Fibroblast of peridontal ligament (primary cell): Measurements from ENCODE around the gene ITGBL1.
A peak's percentile ranks its signal among the peaks of the same experiment; 100 is the strongest.
"Not testable (repeated sequence)": the region's sequence is repeated elsewhere in the genome, so short reads cannot be mapped to it uniquely, and the experiment has no call there.

ENCODE experiments used
- DNase-seq: peaks from one replicate; pipeline ENCODE4 v3.0.0-alpha.2; 2010; ENCODE audit errors: extremely low read depth

The ITGBL1 gene

DNA sequence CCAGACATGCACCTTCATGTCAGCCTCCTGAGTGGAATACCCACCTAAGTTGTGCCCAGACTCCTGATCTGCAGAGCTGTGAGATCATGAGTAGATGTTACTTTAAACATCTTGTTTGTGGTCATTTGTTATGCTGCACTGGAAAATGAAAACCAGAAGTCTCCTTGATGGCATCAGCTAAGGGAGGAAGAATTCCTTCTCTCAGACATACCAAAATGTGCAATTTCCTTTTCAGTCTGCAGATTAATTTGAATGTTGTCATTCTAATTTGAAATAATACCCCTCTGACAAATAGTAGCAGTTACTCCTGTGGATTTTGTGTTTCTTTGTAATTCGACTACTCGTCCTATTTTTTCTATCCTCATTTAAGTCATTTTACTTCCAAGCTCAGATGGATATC is 59.3 kb downstream of the ITGBL1 start:
- peak; percentile 76 for DNase-seq

DNA sequence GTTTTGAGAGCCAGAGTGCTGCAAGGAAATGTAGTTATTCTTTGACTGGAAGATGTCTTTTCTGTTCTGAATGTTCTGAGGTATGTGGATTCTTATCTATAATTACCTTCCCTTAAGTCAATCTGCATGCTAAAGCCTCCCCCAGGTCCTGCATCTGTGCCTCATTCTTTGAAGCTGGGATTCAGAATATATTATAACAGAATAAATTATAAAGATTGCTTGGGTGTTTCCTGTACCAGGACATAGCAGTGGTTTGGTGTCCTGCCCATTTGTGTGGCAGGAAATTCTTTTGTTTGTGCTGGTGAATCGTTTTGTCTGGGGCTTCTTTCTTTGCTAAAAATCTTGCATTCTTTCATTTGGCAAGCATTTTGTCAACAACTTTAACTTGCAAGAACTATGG is 60.2 kb downstream of the ITGBL1 start:
- DNase-seq: peak; percentile 44

DNA sequence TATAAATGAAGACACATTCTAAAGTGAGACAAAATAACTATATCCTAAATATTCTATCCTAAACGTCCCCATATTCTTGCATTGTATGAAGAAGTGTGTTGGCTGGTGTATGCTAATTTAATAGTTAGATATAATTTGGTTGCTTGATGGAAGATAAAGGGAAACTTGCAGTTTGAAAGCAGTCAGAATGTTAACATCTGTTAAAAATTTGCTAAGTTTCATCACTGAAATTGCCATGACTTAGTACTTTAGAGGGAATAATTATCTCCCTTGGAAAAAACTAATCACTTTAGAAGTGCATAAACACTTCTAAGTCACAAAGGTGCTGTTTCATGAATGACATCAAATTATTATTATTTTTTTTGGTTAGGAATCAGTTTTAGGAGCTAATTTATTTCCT is 61.6 kb downstream of the ITGBL1 start:
- DNase-seq: no peak

DNA sequence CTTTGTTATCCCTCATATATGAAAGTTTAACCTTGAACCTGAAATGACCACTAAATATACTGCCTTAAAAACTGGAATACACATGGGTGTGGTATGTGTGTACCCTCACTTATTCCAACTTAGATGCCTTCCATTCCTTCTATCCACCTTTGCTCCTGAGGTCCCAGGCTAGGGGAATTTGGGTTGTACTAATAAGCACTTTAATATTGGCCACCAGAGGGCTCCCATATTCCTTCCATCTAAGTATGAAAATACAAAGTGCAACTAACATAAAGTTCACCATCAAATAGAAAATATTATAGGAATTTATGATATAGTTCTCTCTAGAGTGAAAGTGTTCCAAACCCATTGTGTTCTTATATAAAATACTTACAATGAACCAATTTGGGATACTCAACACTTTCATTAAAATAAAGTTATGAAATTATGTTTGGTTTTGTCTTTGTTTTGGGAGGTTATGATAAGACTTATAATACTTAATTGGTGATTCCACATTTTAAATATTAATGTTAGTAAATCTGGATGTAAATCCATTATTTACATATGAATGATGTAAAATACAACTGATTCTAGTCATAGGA is 62.3 kb downstream of the ITGBL1 start:
- DNase-seq: peak; percentile 83

DNA sequence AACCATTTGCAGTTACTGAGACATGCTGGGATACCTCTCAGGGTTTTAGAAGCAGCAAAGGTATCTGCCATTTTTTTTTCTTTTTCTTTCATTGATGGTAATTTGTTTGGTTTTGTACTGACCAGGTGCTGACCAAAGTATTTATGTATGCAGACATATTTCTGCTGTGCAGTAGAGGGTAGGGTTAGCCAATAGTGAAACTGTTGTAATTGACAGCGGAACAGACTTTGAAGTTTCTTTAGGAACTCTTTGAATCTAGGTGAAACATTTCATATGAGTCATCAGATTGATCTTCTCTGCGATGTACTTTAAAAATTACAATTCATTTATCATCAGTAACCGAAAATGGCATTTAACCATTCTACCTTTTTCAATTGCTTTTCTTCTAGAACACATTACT is 63.0 kb downstream of the ITGBL1 start:
- no peak for DNase-seq

DNA sequence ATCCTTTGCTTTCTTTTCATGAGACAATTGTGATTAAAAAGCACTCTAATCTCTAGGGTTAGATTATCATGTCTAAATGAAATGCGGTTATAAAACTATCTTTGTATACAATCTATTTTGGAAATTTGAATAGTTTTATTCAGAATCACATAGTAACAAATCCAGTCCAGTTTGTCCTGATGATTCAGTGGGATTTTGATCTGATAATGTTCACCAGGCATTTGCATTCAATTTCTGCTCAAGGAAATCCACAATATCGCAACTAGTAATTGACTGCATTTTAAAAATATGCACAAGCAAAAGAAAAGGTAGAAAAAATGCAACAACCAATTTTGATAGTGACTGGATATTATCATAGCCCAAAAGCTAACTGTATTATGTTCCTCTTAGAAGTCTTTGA is 63.8 kb downstream of the ITGBL1 start:
- DNase-seq: no peak

DNA sequence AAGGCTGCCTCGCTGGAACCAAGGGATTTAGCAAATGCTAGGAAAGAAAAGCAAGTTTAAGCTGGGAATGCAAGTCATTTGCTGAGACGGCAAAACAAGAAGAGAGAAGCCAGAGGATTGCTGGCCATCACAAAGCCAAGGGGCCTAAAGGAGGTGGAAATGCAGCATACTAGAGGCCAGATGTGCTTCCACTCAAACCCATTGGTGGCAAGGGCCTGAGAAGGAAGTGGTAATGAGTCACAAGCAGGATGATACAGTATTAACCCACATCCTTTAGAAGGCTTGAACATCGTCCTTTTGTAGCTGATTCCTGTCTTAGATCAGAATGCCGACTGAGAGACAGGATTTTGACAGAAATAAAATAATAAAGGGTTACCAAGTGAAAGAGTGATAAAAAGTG is 68.2 kb downstream of the ITGBL1 start:
- DNase-seq: peak; percentile 67

DNA sequence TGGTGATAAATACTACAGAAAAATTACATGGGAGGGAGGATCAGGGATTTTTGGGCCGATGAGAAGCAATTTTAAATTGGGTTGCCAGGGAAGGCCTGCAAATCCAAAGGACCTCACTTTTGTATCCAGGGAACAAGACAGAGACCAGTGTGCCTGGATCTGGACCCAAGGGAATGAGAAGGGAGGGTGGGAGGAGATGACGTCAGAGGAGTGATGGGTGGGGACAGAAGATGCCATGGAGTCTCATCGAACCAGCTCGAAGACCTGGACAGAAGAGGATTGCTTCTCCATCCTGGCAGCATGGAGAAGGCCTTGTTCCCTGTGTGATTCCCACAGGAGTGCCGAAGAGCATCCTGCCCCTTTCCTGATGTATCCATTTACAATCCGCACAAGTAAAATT is 68.9 kb downstream of the ITGBL1 start:
- no peak for DNase-seq

DNA sequence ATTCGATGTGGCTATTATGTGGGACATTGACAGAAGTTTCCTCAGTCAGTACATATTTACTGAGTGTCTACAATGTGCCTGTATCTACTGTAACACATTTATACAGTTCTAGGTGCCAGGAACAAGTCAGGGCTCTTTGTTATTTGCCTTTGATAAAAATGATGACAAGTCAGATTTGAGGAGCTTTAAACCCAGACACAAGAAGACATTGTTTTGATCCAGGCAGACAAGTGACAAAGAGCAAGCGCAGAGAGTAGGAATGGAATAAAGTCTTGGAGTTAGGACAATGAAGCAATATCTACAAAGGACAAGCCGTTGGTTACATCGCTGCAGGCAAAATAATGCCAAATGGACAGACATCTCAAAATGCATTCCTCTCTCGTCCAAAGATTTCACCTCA is 70.1 kb downstream of the ITGBL1 start:
- DNase-seq: no peak

DNA sequence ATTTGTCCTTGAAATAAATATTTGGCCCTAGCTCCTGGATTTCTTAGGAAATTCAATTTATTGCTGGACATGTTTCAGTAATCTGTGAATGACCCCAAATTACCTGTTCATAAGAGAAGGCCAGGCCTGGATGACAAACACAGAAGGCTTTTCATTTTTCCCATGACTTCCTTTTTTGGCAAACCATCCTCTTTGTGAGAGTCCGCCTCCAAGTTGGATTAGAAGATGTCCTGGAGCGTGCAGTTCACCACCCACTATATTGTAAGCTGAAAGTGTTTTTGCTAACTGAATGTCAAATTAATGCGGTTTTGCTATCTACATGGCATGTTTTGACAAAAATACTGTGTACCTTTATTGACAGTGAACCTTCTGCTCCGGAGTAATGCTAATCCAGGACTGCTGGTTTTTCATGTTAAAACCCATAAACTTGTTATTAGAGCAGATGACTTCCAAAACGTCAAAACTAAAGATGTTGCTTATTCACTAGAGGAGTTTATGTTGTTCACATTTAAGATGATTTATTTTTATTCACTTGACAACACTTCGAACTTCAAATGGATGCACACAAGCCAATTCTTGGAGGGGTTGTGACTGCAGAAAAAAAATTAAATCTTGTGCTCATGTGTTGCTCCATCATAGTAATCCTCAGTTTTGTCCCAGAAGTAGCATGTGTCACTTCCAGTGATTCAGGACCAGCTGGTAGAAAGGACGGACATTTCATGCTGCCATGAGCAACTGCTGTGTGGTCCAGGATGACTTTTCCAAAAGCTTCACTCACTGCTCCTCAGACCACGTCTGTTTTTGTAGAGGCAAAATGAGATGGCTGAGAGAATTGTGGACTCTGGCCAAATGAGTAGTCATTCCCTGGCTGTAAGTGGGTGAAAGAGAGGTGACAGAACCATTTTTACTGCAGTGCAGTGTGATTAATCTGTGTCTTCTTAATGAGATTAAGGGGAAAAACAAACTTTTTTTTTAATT is 71.0 kb downstream of the ITGBL1 start:
- peak; percentile 78 for DNase-seq

DNA sequence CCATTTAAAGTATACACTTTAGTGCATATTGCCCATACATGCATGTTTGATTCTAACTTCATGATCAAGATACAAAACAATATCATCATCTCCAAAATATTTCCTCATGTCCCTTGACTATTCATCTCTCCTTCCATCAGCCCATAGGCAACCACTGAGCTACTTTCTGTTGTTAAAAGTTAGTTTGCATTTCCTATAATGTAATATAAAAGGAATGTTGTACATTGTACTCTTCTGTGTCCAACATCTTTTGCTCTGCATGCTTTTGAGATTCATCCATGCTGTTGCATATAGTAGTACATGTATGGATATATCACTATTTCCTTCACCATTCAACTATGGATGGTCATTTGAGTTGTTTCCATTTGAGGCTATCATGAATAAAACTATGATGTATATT is 74.7 kb downstream of the ITGBL1 start:
- DNase-seq: no peak

DNA sequence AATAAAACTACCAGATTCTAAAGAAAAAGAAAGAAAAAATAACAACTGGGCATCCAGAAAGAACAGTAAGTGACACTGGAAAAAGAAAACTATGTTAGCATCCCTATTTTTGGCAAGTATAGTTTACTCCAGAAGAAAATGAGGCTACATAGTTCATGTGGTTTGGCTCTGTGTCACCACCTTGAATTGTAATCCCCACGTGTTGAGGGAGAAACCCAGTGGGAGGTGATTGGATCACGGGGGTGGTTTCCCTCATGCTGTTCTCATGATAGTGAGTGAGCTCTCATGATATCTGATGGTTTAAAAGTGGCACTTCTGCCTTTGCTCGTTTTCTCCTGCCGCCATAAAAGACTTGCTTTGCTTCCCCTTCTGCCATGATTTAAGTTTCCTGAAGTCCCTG is 76.9 kb downstream of the ITGBL1 start:
- peak; percentile 93 for DNase-seq

DNA sequence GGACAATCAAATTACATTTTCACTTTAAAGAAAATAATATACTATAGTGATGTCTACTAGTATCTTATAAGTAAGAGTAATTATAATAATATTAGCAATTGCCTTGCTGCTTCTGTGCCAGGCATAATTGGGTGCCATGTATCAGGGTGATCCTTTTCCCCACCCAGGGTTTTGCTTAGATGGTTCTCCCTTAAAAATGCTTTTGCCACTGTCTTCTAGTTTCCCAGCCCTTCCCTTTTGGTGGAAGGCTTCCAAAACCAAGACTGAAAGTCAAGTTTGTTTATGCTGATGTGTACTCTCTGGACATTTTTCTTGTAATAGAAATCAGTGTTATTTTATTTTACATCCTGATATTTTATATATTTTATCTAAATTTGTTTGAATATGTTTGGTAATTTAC is 77.8 kb downstream of the ITGBL1 start:
- DNase-seq: peak; percentile 73

DNA sequence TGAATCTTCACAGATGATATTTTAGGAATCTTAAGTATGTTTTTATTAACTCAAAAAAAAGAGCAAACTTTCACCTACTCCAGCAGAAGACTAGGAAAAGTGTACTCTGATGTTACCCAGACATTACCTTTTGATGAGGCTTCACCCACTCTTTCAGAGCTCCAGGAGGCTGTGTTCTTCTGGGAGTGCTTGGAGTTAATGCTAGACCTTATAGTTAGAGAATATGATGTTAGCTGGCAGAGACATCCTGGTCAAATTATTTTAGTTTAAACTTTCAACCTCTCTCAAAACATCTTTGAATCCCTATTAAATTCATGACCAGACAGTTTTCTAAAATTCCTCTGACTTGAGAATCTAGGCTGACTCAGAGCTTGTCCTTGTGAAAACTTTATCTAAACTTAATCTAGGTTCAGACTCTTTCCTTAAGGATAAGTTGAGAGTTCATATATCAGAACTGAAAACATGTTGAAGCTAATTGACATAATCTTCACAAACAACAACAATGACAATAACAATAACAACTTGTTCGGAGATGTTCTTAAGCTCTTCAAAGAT is 82.8 kb downstream of the ITGBL1 start:
- peak; percentile 66 for DNase-seq

DNA sequence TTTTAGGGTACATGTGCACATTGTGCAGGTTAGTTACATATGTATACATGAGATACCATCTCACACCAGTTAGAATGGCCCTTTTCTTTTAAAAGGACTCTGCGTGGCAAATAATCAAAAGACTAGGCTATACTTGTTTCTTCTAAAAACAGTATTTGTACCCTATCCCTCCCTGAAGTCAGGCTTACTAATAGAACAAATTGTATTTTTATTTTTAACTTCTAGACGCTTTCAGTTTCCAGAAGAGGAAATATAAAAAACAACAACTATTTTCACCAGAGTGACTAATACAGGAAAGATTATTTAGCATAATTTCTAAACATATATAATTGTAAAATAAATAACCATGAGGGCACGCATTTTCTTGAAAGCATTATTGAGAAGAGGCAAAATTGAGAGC is 83.6 kb downstream of the ITGBL1 start:
- no peak for DNase-seq

DNA sequence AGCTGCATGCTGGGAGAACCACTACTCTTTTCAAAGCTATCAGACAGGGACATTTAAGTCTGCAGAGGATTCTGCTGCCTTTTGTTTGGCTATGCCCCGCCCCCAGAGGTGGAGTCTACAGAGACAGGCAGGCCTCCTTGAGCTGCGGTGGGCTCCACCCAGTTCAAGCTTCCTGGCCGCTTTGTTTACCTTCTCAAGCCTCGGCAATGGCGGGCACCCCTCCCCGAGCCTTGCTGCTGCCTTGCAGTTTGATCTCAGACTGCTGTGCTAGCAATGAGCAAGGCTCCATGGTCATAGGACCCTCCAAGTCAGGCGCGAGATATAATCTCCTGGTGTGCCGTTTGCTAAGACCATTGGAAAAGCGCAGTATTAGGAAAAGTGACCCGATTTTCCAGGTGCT is 92.1 kb downstream of the ITGBL1 start:
- not testable (repeated sequence) for DNase-seq

DNA sequence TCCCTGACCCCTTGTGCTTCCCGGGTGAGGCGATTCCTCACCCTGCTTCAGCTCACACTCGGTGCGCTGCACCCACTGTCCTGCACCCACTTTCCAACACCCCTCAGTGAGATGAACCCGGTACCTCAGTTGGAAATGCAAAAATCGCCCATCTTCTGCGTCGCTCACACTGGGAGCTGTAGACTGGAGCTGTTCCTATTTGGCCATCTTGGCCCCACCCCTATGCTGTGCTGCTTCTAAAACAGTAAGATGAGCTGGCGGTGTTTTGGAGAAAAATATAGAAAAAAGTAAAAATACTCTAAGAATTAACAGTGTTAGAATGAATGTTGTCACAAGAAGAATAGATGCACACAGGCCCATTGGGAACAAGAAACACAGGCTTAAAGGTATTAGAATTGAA is 92.5 kb downstream of the ITGBL1 start:
- DNase-seq: no peak

DNA sequence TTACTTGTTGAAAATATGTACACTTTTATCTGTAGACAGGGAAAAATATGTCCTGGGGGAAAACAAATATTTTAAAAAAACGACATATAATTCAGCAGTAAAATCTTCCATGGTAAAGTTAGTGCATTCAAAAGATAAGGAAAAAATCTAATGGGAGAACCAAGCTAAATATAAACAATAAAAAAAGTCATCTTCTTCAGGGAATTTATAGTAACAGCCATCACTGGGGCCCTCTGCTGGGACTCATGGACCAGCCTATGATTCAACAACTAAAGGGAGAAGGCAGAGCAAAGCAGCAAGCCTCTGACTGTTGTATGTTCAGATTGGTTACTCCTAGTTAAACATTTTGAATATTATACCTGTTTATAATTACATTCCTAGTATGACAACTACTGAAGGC is 93.0 kb downstream of the ITGBL1 start:
- no peak for DNase-seq

DNA sequence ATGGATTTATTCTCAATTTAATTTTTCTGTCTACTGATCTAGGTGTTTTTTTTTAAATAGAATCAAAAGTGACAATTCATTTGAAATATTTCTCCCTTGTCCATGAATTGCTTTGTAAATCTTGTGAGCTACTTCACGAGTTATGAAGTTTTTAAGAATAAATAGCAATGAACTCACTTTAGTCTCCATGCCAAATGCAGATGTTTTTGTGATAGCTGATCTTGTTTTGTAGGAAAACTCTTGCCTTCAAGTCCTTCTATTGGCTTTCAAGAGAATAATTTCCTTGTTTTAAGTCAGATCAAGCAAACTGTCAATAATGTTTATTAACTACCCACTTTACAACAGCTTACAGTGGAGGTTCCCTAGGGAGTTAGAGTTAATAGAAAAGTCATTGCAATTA is 99.8 kb downstream of the ITGBL1 start:
- DNase-seq: peak; percentile 61

DNA sequence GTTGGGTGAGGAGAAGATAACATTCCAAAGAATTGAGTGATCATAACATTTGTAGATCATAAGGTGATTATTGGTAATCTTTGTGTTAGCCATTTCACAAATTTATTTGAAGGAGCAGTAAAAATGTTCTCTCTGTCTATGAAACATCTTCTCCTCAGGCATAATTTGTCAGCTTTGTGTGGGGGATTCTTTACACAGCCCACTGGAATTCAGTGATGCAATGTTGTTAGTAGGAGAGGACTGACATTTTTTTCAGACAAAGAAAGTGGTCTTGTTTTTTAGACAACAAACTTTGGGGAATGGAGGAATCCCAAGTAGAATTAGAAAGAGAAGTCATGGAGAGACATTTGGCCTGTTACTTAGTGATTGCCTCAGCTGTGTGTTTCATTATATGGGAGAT is 100.3 kb downstream of the ITGBL1 start:
- DNase-seq: peak; percentile 79

DNA sequence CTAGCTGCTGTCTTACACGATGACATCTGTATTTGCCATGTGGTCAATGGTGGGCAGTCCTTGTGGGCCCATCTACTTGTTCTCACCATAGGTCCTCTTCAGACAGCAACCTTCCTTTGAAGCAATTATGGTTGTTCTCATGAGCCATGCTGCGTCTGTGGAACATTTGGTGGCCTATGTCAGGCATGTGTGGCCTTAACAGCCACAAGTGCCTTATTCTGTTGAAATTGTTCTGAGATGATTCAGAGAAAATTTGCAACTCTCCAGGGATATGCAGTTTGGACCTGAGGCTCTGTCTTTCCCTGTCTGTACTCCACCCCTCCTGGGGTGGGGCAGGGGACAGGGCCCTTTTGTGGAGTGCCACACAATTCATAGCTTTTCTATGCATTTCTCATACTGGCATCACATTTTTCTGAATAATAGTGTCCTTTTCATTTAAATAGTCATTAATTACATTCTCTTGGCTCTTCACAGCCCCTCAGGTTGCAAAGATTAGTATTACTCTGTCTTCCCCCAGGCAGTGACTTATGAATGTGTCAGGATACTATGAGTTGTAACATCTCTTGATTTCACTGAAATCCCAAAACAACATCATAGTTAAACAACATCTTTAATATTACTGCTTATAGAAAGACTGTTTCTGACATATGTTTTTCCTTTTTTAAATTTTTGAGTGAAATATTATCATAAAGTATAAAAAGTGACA is 102.1 kb downstream of the ITGBL1 start:
- no peak for DNase-seq

DNA sequence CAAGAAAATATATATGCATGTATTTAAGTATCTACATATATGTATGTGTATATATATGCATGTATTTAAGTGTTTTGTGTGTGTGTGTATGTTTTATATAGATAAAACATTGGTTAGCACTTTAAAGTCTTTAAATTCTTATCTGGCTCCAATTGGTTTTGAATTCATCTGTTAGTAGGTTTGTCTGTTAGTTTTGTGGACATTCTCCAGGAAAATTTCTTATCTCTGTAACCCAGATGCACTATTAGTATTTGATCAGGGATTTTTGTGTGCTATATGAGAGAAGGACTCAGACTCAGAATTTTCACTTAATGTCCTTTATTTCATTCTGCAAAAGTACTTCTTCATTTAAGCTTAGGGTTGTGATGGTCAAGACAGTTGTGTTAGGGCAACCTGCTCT is 103.1 kb downstream of the ITGBL1 start:
- DNase-seq: no peak
